Measurements from ENCODE around the gene PCCA.

DNA sequence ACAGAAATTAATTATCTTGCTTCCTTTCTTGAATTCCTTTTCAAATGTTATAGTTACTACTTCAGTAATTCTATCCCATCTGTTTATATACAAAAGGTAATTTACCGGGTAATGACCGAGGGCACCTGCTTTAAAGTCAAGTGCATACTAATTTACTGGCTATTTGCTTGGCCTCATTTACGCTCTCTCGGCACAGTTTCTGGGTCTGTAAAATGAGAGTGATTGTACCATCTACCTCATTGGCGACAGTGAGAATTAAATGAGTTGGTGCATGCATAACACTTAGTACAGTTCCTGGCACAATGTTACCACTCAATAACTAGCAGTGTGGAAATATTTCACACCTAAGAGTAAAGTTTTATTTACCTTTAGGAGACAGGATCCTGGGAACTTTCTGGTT, 388.1 kb downstream of the PCCA start:
- TF ChIP-seq, protein P1, sequence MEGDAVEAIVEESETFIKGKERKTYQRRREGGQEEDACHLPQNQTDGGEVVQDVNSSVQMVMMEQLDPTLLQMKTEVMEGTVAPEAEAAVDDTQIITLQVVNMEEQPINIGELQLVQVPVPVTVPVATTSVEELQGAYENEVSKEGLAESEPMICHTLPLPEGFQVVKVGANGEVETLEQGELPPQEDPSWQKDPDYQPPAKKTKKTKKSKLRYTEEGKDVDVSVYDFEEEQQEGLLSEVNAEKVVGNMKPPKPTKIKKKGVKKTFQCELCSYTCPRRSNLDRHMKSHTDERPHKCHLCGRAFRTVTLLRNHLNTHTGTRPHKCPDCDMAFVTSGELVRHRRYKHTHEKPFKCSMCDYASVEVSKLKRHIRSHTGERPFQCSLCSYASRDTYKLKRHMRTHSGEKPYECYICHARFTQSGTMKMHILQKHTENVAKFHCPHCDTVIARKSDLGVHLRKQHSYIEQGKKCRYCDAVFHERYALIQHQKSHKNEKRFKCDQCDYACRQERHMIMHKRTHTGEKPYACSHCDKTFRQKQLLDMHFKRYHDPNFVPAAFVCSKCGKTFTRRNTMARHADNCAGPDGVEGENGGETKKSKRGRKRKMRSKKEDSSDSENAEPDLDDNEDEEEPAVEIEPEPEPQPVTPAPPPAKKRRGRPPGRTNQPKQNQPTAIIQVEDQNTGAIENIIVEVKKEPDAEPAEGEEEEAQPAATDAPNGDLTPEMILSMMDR (conservative IDR thresholded peaks at IDR 0.05) = no peak
- no peak for TF ChIP-seq EZH2 (IDR thresholded peaks at IDR 0.05; ENCODE audit: low read depth)

Data from PC-9 (cell line).